ENCODE results near the gene ZNF839.

DNA sequence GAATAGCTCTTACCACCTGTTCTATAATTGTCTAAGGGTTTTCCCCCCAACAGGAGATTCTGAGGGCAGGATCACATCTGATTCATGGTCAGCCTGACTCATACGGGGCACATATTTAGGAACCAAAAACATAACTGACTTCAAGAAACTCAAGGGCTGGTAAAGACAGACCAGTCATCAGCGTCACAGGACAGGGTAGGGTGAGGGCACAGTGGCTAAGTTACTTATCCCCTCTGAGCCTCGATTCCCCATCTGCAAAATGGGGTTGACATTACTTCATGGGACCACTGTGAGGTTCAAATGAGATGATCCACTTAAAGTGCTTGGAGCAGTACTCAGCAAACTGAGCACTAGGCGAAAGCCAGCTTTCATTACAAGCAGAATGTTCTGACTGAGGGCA lies 42.5 kb downstream of the ZNF839 start:
- TF ChIP-seq, protein P1, sequence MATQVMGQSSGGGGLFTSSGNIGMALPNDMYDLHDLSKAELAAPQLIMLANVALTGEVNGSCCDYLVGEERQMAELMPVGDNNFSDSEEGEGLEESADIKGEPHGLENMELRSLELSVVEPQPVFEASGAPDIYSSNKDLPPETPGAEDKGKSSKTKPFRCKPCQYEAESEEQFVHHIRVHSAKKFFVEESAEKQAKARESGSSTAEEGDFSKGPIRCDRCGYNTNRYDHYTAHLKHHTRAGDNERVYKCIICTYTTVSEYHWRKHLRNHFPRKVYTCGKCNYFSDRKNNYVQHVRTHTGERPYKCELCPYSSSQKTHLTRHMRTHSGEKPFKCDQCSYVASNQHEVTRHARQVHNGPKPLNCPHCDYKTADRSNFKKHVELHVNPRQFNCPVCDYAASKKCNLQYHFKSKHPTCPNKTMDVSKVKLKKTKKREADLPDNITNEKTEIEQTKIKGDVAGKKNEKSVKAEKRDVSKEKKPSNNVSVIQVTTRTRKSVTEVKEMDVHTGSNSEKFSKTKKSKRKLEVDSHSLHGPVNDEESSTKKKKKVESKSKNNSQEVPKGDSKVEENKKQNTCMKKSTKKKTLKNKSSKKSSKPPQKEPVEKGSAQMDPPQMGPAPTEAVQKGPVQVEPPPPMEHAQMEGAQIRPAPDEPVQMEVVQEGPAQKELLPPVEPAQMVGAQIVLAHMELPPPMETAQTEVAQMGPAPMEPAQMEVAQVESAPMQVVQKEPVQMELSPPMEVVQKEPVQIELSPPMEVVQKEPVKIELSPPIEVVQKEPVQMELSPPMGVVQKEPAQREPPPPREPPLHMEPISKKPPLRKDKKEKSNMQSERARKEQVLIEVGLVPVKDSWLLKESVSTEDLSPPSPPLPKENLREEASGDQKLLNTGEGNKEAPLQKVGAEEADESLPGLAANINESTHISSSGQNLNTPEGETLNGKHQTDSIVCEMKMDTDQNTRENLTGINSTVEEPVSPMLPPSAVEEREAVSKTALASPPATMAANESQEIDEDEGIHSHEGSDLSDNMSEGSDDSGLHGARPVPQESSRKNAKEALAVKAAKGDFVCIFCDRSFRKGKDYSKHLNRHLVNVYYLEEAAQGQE (IDR thresholded peaks at IDR 0.05; ENCODE audit: insufficient read depth in 1 of 2, low read depth in 2 of 2, low read length in 1 of 2), result no peak
- TF ChIP-seq, protein P2, sequence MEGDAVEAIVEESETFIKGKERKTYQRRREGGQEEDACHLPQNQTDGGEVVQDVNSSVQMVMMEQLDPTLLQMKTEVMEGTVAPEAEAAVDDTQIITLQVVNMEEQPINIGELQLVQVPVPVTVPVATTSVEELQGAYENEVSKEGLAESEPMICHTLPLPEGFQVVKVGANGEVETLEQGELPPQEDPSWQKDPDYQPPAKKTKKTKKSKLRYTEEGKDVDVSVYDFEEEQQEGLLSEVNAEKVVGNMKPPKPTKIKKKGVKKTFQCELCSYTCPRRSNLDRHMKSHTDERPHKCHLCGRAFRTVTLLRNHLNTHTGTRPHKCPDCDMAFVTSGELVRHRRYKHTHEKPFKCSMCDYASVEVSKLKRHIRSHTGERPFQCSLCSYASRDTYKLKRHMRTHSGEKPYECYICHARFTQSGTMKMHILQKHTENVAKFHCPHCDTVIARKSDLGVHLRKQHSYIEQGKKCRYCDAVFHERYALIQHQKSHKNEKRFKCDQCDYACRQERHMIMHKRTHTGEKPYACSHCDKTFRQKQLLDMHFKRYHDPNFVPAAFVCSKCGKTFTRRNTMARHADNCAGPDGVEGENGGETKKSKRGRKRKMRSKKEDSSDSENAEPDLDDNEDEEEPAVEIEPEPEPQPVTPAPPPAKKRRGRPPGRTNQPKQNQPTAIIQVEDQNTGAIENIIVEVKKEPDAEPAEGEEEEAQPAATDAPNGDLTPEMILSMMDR (IDR thresholded peaks at IDR 0.05), result no peak
- TF ChIP-seq POLR2AphosphoS5 (IDR thresholded peaks at IDR 0.05; ENCODE audit: low read depth, low read length), result no peak
- TF ChIP-seq TCF7L2 (IDR thresholded peaks at IDR 0.05; ENCODE audit: low read depth, low read length), result no peak

All from Panc1 (cell line).